Lower leg skin (tissue), 4 donors: ENCODE results near the gene AGMO. TPM values are rescaled to one million over a fixed set of nuclear protein-coding genes. Genes with fewer than 3 reads are reported as not detected.

Experiments used
- DNase-seq, 2 donors: peaks; one replicate each; pipeline ENCODE4 v3.0.0-alpha.2; 2019; ENCODE audit warnings: low spot score in 2 of 2
- H3K4me3 ChIP-seq: fragments of 200-600 bp; sonication (generic); 2 replicates; pipeline ENCODE4 v1.5.1; 2017; ENCODE audit warnings: mild to moderate bottlenecking, low read depth; ENCODE audit not compliant: poor library complexity, severe bottlenecking
- CTCF ChIP-seq, 3 donors: fragments of 450-650 bp; IDR thresholded peaks; one replicate each; pipeline ENCODE4 v1.5.1; 2016; ENCODE audit warnings: antibody characterized with exemption in 3 of 3, mild to moderate bottlenecking in 3 of 3, moderate library complexity in 2 of 3
- POLR2A ChIP-seq, 2 donors: fragments of 450-650 bp; IDR thresholded peaks; one replicate each; pipeline ENCODE4 v1.6.1; 2016 to 2017; ENCODE audit warnings: antibody characterized with exemption in 2 of 2, mild to moderate bottlenecking in 1 of 2, moderate library complexity in 1 of 2
- WGBS, 2 donors: methylation state at CpG; one replicate each; pipeline ENCODE4 v1.1.5; 2018; 5-methylcytosine and 5-hydroxymethylcytosine counted together
- intact Hi-C: fragments of 100-400 bp; cut with DNase I; formaldehyde crosslinking; loops from one replicate; pipeline ENCODE4 v1.15.0; 2023; ENCODE audit warnings: low total_unique reads
- total RNA-seq, 4 donors: library from RNA; depleted of rRNA; stranded (reverse); fragments of >200 nt; gene quantifications; one replicate each; pipeline ENCODE4 v1.1.0, GENCODE V29; 2016

The AGMO gene
- total RNA-seq, 4 donors from 2014 or later = 0.15 to 0.58 (median 0.22) TPM; not detected in 1

GRCh38 chr7:15459018-15459615 lies 102.7 kb downstream of the AGMO start:
- TF ChIP-seq POLR2A (IDR thresholded peaks at IDR 0.05) = no peak
- no peak for DNase-seq
- 57 to 60% methylated on average over 6 of the region's 6 CpGs for WGBS, 2 donors
- H3K4me3 ChIP-seq = no peak overlapping the region
- intact Hi-C loops = no loop called here

GRCh38 chr7:15457990-15458955 lies 103.5 kb downstream of the AGMO start:
- no peak for DNase-seq
- no peak overlapping the region for H3K4me3 ChIP-seq
- TF ChIP-seq CTCF (IDR thresholded peaks at IDR 0.05) (no peak), POLR2A (IDR thresholded peaks at IDR 0.05) (no peak)
- WGBS, 2 donors = 65 to 75% methylated on average over 3 of the region's 3 CpGs
- intact Hi-C loops = no loop called here

GRCh38 chr7:15452670-15453069 lies 109.1 kb downstream of the AGMO start:
- WGBS, 2 donors = 92 to 94% methylated on average over 3 of the region's 3 CpGs
- TF ChIP-seq CTCF (IDR thresholded peaks at IDR 0.05) (no peak), POLR2A (IDR thresholded peaks at IDR 0.05) (no peak)
- H3K4me3 ChIP-seq = no peak overlapping the region
- intact Hi-C loops = no loop called here
- DNase-seq = no peak

GRCh38 chr7:15446722-15447121 lies 115.1 kb downstream of the AGMO start:
- DNase-seq = no peak
- no peak for TF ChIP-seq CTCF (IDR thresholded peaks at IDR 0.05)
- no peak for TF ChIP-seq POLR2A (IDR thresholded peaks at IDR 0.05)
- 33 to 43% methylated on average over 2 of the region's 2 CpGs for WGBS, 2 donors
- no peak overlapping the region for H3K4me3 ChIP-seq
- intact Hi-C loops = no loop called here

- H3K4me3 ChIP-seq = no peak overlapping the region
- TF ChIP-seq POLR2A (IDR thresholded peaks at IDR 0.05) (no peak), CTCF (IDR thresholded peaks at IDR 0.05) (no peak)
- WGBS, 2 donors = 28 to 37% methylated on average over 1 of the region's 1 CpG
- DNase-seq = no peak
- intact Hi-C loops = no loop called here
Observed at GRCh38 chr7:15446280-15446679, 115.5 kb downstream of the AGMO start.

GRCh38 chr7:15441915-15442314 lies 119.9 kb downstream of the AGMO start:
- TF ChIP-seq POLR2A (IDR thresholded peaks at IDR 0.05) (no peak), CTCF (IDR thresholded peaks at IDR 0.05) (no peak)
- WGBS, 2 donors = 76 to 96% methylated on average over 1 of the region's 1 CpG
- no peak for DNase-seq
- intact Hi-C loops = no loop called here
- H3K4me3 ChIP-seq = no peak overlapping the region
